ENCODE results near the gene PTCHD4.
"Not testable (repeated sequence)": the region's sequence is repeated elsewhere in the genome, so short reads cannot be mapped to it uniquely, and the experiment has no call there.

The PTCHD4 gene

GRCh38 chr6:48111143-48111506 is at the start of gene PTCHD4:
Gene PTCHD4 (minus strand): TSS chr6:48111197. CDS start chr6:48068957, 42,240 bp downstream.
- no peak for DNase-seq

GRCh38 chr6:48151142-48151541 is 40.1 kb upstream of the PTCHD4 start:
- no peak for DNase-seq

GRCh38 chr6:48150701-48151100 is 39.7 kb upstream of the PTCHD4 start:
- DNase-seq: no peak

- no peak for DNase-seq
Observed at GRCh38 chr6:48147051-48147450, 36.1 kb upstream of the PTCHD4 start.

- DNase-seq: no peak
Observed at GRCh38 chr6:48144021-48144420, 33.0 kb upstream of the PTCHD4 start.

- no peak for DNase-seq
Observed at GRCh38 chr6:48141975-48142374, 31.0 kb upstream of the PTCHD4 start.

- DNase-seq: no peak
Observed at GRCh38 chr6:48139818-48140614, 29.0 kb upstream of the PTCHD4 start.

GRCh38 chr6:48136856-48137255 is 25.9 kb upstream of the PTCHD4 start:
- DNase-seq: no peak

GRCh38 chr6:48135323-48136084 is 24.5 kb upstream of the PTCHD4 start:
- DNase-seq: no peak

- DNase-seq: no peak
Observed at GRCh38 chr6:48134246-48134645, 23.2 kb upstream of the PTCHD4 start.

- DNase-seq: no peak
Observed at GRCh38 chr6:48123601-48124000, 12.6 kb upstream of the PTCHD4 start.

GRCh38 chr6:48121983-48122749 is 11.2 kb upstream of the PTCHD4 start:
- not testable (repeated sequence) for DNase-seq

- DNase-seq: no peak
Observed at GRCh38 chr6:48116699-48117645, 6.0 kb upstream of the PTCHD4 start.

- DNase-seq: no peak
Observed at GRCh38 chr6:48113130-48113529, 2.1 kb upstream of the PTCHD4 start.

- DNase-seq: no peak
Observed at GRCh38 chr6:48111575-48111974, 578 bp upstream of the PTCHD4 start.

GRCh38 chr6:48110436-48111142 is 408 bp downstream of the PTCHD4 start:
- no peak for DNase-seq

GRCh38 chr6:48109944-48110343 is 1.1 kb downstream of the PTCHD4 start:
- DNase-seq: no peak

GRCh38 chr6:48102476-48103195 is 8.4 kb downstream of the PTCHD4 start:
- DNase-seq: not testable (repeated sequence)

- DNase-seq: no peak
Observed at GRCh38 chr6:48101290-48101689, 9.7 kb downstream of the PTCHD4 start.

GRCh38 chr6:48100588-48100895 is 10.5 kb downstream of the PTCHD4 start:
- DNase-seq: no peak
